Measurements from ENCODE around the gene ADAMTS20. TPM values are rescaled to one million over a fixed set of nuclear protein-coding genes. Genes with fewer than 3 reads are reported as not detected.

ADAMTS20 gene
- total RNA-seq, 1 experiment from 2014 or later: 2.7 TPM

GRCh38 chr12:43577381-43577780, 25.4 kb upstream of the ADAMTS20 start:
- Mint-ChIP-seq H3K9me3 (no peaks in the 10 kb centered on the region), H3K36me3 (ENCODE audit: insufficient read depth in 1 of 3, low read depth in 3 of 3) (no peaks in the 10 kb centered on the region), H3K4me3 (no peak overlapping the region), H3K4me1 (no peaks in the 10 kb centered on the region; a peak in 1 of 4 replicates), H3K27me3 (ENCODE audit: low read depth) (no peaks in the 10 kb centered on the region; the same call in 1 of the 2 replicates), H3K27ac (no peak overlapping the region)
- no peak for TF ChIP-seq CTCF (conservative IDR thresholded peaks at IDR 0.05)
- Histone ChIP-seq H2AFZ (ENCODE audit: low read length) (no peak overlapping the region), H4K8ac (replicated peaks; ENCODE audit: insufficient read length, low read depth, low read length) (no peak overlapping the region), H3K79me1 (ENCODE audit: insufficient read depth, low read depth, low read length, poor library complexity, severe bottlenecking) (no peaks in the 10 kb centered on the region), H3K4ac (ENCODE audit: low read depth, low read length) (no peak overlapping the region), H3K27me3 (ENCODE audit: insufficient read depth, low read length) (no peaks in the 10 kb centered on the region), H3K9ac (ENCODE audit: extremely low read depth, insufficient read length, low read length) (no peak overlapping the region), H3K79me2 (ENCODE audit: insufficient read depth, low read length) (no peaks in the 10 kb centered on the region), H3K56ac (ENCODE audit: insufficient read length, low read depth, low read length) (no peak overlapping the region), H4K20me1 (ENCODE audit: control insufficient read depth, insufficient read depth, insufficient read length) (no peaks in the 10 kb centered on the region), H3K4me2 (ENCODE audit: insufficient read depth, insufficient read length, low read length) (no peak overlapping the region), H2BK120ac (ENCODE audit: low read depth, low read length, poor library complexity, severe bottlenecking) (no peak overlapping the region), H4K91ac (ENCODE audit: insufficient read length, low read depth, low read length) (no peak overlapping the region), H3K18ac (ENCODE audit: insufficient read length, low read depth, low read length) (no peak overlapping the region), H2BK20ac (ENCODE audit: low read depth, low read length, poor library complexity, severe bottlenecking) (no peak overlapping the region), H3K23me2 (ENCODE audit: insufficient read length, low read depth, low read length, poor library complexity, severe bottlenecking) (no peaks in the 10 kb centered on the region), H3K14ac (ENCODE audit: insufficient read depth, low read length) (no peak overlapping the region), H3K27ac (ENCODE audit: insufficient read length, low read depth, low read length) (no peak overlapping the region), H3T11ph (ENCODE audit: low read length) (no peak overlapping the region), H2AK5ac (ENCODE audit: insufficient read length, low read length) (no peak overlapping the region), H3K23ac (ENCODE audit: insufficient read length, low read depth, low read length) (no peak overlapping the region), H3K4me1 (ENCODE audit: insufficient read depth, low read length) (no peaks in the 10 kb centered on the region), H2BK15ac (ENCODE audit: low read depth, low read length) (no peak overlapping the region), H4K5ac (ENCODE audit: insufficient read length, low read depth, low read length) (no peak overlapping the region), H2BK12ac (ENCODE audit: insufficient read length, low read depth, low read length) (no peak overlapping the region), H3K9me3 (ENCODE audit: control insufficient read depth, low read depth, low read length) (no peaks in the 10 kb centered on the region), H2BK5ac (ENCODE audit: insufficient read length, low read length) (no peak overlapping the region)
- DNase-seq: no peak
- whole genome bisulfite sequencing (ENCODE audit: extremely low coverage, insufficient read length, low lambda C conversion rate): no CpG with 5 or more reads among the region's 3 CpGs
